ENCODE results near the gene DNAH1.
A peak's percentile ranks its signal among the peaks of the same experiment; 100 is the strongest.

Gene DNAH1

GRCh38 chr3:52393959-52394670 lies 78.0 kb downstream of the DNAH1 start:
- no peak for DNase-seq

GRCh38 chr3:52394751-52395502 lies 78.8 kb downstream of the DNAH1 start:
- no peak for DNase-seq

- no peak for DNase-seq
These were observed 79.4 kb downstream of the DNAH1 start for GRCh38 chr3:52395503-52395865.

- no peak for DNase-seq
These were observed 80.1 kb downstream of the DNAH1 start for GRCh38 chr3:52396011-52396906.

- no peak for DNase-seq
These were observed 80.9 kb downstream of the DNAH1 start for GRCh38 chr3:52396907-52397591.

- no peak for DNase-seq
These were observed 81.7 kb downstream of the DNAH1 start for GRCh38 chr3:52397676-52398399.

GRCh38 chr3:52398670-52399081 lies 82.6 kb downstream of the DNAH1 start:
- no peak for DNase-seq

GRCh38 chr3:52399131-52399530 lies 83.0 kb downstream of the DNAH1 start:
- no peak for DNase-seq

- DNase-seq: no peak
These were observed 83.5 kb downstream of the DNAH1 start for GRCh38 chr3:52399593-52399992.

GRCh38 chr3:52400275-52400793 lies 84.2 kb downstream of the DNAH1 start:
- no peak for DNase-seq

- no peak for DNase-seq
These were observed 84.9 kb downstream of the DNAH1 start for GRCh38 chr3:52401021-52401420.

GRCh38 chr3:52401551-52401950 lies 85.4 kb downstream of the DNAH1 start:
- no peak for DNase-seq

- DNase-seq: peak; percentile 11
These were observed 86.0 kb downstream of the DNAH1 start for GRCh38 chr3:52402101-52402521.

GRCh38 chr3:52402706-52403270 lies 86.7 kb downstream of the DNAH1 start:
- DNase-seq: peak; percentile 10

GRCh38 chr3:52403271-52403841 lies 87.2 kb downstream of the DNAH1 start:
- no peak for DNase-seq

GRCh38 chr3:52403955-52404354 lies 87.8 kb downstream of the DNAH1 start:
- DNase-seq: no peak

GRCh38 chr3:52404391-52404790 lies 88.3 kb downstream of the DNAH1 start:
- no peak for DNase-seq

GRCh38 chr3:52405066-52405465 lies 88.9 kb downstream of the DNAH1 start:
- no peak for DNase-seq

- DNase-seq: no peak
These were observed 89.5 kb downstream of the DNAH1 start for GRCh38 chr3:52405601-52406110.

GRCh38 chr3:52406231-52406661 lies 90.1 kb downstream of the DNAH1 start:
- no peak for DNase-seq
